ENCODE results near the gene ASB18. TPM values are rescaled to one million over a fixed set of nuclear protein-coding genes. Genes with fewer than 3 reads are reported as not detected.

Gene ASB18, protein sequence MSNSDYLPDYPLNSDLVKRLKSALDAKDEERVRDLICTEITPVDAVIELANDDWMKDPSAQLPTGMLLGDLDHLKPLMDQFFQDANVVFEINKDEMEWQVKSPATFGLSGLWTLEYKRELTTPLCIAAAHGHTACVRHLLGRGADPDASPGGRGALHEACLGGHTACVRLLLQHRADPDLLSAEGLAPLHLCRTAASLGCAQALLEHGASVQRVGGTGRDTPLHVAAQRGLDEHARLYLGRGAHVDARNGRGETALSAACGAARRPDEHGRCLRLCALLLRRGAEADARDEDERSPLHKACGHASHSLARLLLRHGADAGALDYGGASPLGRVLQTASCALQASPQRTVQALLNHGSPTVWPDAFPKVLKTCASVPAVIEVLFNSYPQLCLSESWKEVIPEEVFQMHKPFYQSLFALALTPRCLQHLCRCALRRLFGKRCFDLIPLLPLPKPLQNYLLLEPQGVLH
- not detected for total RNA-seq

DNA sequence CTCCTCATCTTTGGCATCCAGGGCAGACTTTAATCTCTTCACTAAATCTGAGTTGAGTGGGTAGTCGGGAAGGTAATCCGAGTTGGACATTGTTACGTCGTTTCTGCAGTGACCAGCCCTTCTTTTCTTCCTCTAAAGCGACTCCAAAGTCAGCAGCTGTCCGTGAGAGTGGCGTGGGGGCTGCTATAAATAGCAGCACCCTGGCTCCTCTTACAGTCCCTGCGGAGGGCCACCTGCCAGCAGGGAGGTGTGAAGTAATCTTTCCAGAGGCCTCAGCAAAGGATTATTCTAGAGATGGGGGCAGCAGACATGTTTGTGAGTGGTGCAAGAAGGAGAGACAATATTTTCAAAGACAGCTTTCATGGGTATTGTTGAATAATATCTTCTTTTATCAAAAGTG lies at the start of gene ASB18:
Gene ASB18 (minus strand): TSS at position 151 of the 400 bp plus-strand sequence. CDS start 61 bp downstream, at position 90.
- Mint-ChIP-seq H3K4me1 (no peaks in the 10 kb centered on the region), H3K36me3 (ENCODE audit: low read depth) (no peaks in the 10 kb centered on the region), H3K4me3 (no peak within 1 kb of the TSS), H3K27ac (no peak within 1 kb of the TSS), H3K9me3 (no peaks in the 10 kb centered on the region), H3K27me3 (peaks cover 2% of the 10 kb centered on the region)
- POLR2A ChIA-PET, result no interaction called here
- no peak for DNase-seq
- CTCF ChIA-PET, result no interaction called here

DNA sequence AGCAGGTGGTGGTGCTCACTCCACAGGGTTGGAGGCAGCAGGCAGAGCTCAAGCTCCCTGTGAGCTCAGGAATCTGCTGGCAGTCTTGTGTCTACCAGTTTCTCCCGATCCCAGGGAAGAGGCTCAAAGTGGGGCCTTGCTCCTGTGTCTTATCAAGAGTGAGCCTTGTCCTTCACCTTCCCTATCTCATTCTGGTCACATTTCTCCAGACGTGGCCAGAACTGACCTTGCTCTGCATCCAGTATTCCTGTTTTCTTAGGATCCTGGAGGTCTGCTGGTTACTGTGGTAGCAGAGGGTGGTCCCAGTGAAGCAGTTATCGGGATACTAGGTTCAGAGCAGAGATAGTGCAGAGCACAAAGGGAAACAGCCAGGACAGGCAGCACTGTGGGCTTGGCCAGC lies 47.1 kb upstream of the ASB18 start:
- H3K9me3 Mint-ChIP-seq, result no peaks in the 10 kb centered on the region
- ChIA-PET CTCF (no interaction called here), POLR2A (no interaction called here)
- no peak overlapping the region for H3K4me3 Mint-ChIP-seq
- H3K4me1 Mint-ChIP-seq, result no peaks in the 10 kb centered on the region
- H3K27ac Mint-ChIP-seq, result no peak overlapping the region
- no peaks in the 10 kb centered on the region for H3K36me3 Mint-ChIP-seq (ENCODE audit: low read depth)
- peaks cover 7% of the 10 kb centered on the region for H3K27me3 Mint-ChIP-seq
- no peak for DNase-seq

DNA sequence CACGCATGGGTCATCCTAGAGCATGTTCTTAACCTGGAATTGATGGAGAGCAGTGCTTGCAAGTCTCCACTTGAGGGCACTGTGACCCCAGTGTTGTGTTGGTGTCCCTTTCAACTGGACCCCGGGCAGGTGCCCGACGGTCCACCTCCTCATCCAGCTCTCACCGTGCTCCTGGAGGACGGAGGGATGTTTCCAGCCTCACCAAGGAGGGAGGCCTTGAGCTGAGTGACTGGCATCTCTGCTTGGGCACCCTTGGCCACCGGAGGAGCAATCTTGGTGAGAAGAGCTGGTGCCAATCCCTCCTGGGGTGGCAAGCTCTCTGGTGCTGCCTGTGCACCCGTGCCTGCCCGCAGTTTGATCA lies 45.4 kb upstream of the ASB18 start:
- Mint-ChIP-seq H3K27ac (no peak overlapping the region), H3K36me3 (ENCODE audit: low read depth) (no peaks in the 10 kb centered on the region), H3K27me3 (peaks cover 6% of the 10 kb centered on the region), H3K9me3 (no peaks in the 10 kb centered on the region), H3K4me1 (no peaks in the 10 kb centered on the region), H3K4me3 (no peak overlapping the region)
- no peak for DNase-seq
- POLR2A ChIA-PET, result no interaction called here
- CTCF ChIA-PET, result interaction anchor here (0.7 to 1.9 kb wide), 3 partner anchors 9 to 203 kb away, joined by 3 to 5 read pairs (median 3); no protein-coding TSS in a partner anchor

DNA sequence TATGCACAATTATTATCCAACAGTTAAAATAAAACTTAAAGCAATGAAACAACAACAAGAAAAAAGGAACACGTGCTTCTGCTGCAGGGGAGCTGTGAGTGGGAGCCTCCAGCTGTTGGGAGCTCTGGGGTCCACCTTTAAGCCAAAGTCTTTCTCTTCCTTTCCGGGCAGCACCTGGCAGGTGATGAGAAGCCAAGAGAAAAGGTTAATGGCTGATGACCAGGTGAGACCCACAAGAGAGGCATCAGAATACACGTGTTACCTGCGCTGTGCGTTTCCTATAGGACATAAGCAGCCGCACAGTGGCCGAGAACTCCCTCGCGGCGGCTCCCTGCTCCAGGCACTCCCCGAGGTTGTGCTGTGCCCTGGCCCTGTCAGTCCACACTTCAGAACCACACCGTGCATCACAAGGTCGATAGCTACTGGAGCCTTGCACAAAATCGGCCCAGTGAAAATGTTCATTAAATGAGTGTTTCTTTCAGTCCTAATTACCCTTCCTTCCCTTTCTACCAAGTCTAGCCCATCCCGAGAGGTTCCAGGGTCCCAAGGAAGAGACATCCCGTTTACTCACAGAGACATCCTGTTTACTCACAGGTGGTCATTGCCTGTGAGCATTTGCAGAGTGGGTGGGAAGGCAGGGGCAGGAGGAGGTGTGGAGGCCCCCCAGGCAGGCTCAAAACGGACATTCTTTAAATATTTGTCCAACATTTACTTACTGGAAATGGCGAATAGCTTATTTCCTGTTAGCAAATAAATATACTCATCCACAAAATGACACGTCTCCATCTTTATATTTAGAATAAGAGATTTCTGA lies 44.9 kb upstream of the ASB18 start:
- CTCF ChIA-PET, result interaction anchor here (1.1 to 1.9 kb wide), 2 partner anchors 9 to 204 kb away, joined by 3 to 5 read pairs; no protein-coding TSS in a partner anchor
- no peaks in the 10 kb centered on the region for H3K9me3 Mint-ChIP-seq
- no peaks in the 10 kb centered on the region for H3K4me1 Mint-ChIP-seq
- no peaks in the 10 kb centered on the region for H3K36me3 Mint-ChIP-seq (ENCODE audit: low read depth)
- peaks cover 6% of the 10 kb centered on the region for H3K27me3 Mint-ChIP-seq
- H3K4me3 Mint-ChIP-seq, result no peak overlapping the region
- POLR2A ChIA-PET, result no interaction called here
- DNase-seq, result no peak
- H3K27ac Mint-ChIP-seq, result no peak overlapping the region

DNA sequence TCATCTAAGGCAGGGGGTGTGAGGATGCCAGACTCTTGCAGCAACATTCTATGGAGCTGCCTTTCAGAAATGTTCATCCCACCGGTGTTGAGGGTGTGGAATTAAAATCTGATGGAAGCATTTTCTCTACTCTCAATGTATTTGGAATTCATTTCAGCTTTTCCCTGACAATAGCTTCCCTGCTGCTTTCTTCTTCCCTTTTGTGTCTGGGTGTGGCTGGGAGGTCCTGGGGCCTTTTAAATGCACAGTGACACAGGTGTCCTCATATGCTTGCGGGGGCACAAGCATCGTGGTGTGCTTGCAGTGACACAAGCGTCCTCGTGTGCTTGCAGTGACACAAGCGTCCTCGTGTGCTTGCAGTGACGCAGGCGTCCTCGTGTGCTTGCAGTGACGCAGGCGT lies 43.4 kb upstream of the ASB18 start:
- ChIA-PET CTCF (interaction anchor here (0.6 kb wide), 1 partner anchor 1998 kb away, joined by 3 read pairs; no protein-coding TSS in a partner anchor), POLR2A (no interaction called here)
- Mint-ChIP-seq H3K9me3 (no peaks in the 10 kb centered on the region), H3K4me1 (no peaks in the 10 kb centered on the region), H3K27ac (no peak overlapping the region), H3K27me3 (peaks cover 6% of the 10 kb centered on the region), H3K36me3 (ENCODE audit: low read depth) (no peaks in the 10 kb centered on the region), H3K4me3 (no peak overlapping the region)
- no peak for DNase-seq

DNA sequence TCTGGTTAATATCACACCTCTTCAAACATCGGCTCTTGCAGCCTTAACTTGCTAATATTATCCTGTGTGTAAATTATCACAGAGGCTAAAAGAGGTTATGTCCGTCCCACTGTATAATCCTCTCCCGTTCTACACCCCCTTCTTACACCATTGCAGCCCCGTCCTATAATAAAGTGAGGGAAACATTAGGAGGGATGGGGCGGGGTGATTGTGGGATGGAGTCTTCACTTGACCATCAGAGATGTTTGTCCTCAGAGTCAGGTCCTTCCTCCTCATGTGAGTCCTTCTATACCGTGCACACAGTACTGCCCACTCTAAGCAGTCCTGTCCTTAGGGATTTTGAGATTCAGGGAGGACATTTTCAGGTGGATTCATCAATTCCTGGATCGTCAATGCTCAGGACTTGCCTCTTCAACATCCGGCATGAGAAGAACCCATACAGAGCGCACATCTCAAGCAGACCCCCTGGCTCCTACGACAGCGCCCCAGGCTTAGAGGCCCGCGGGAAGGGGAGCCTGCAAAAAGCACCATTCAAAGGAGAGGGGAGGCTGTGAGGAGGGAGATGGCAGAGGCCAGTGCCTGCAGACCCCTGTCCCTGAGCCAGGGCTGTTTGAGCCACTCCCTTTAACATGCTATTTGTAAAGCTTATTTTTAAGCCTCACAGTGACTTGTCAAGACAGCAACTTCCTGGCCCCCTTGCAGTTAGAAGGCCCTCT lies 42.8 kb upstream of the ASB18 start:
- no peak overlapping the region for H3K27ac Mint-ChIP-seq
- no peaks in the 10 kb centered on the region for H3K4me1 Mint-ChIP-seq
- H3K27me3 Mint-ChIP-seq, result peaks cover 2% of the 10 kb centered on the region
- no peak for DNase-seq
- H3K36me3 Mint-ChIP-seq (ENCODE audit: low read depth), result no peaks in the 10 kb centered on the region
- POLR2A ChIA-PET, result no interaction called here
- no peaks in the 10 kb centered on the region for H3K9me3 Mint-ChIP-seq
- CTCF ChIA-PET, result interaction anchor here (0.6 kb wide), 1 partner anchor 1999 kb away, joined by 3 read pairs; no protein-coding TSS in a partner anchor
- no peak overlapping the region for H3K4me3 Mint-ChIP-seq

DNA sequence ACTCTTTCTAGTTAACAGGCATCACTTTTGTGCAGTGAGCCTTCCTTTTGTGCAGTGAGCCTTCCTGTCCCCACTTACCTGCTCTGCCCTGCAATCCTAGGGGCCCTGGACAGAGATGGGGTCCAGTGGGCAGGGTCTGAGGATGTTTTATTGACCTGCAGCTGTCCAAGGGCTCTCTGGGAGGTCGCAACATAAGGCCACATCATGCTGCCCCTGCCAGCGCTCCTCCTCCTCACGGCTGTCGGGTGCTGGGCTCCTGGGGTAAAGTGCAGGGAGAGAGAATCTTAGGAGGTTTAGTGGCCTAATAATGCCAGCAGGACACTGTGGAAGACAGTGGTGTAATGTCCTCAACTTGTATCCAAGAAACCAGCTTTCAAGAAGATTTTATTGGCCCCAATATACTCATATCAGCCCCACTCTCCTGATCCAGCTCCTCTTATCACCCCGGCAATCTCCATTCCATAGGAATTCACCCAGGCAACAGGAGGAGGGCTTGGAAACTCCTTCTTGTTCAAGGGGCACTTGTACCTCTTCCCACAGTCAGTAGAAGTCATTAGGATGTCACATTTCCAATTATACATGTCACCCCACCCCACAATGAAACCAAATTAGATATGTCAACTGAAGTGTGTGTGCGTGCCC lies 41.9 kb upstream of the ASB18 start:
- Mint-ChIP-seq H3K36me3 (ENCODE audit: low read depth) (no peaks in the 10 kb centered on the region), H3K27ac (no peak overlapping the region), H3K9me3 (no peaks in the 10 kb centered on the region), H3K27me3 (no peaks in the 10 kb centered on the region), H3K4me1 (no peaks in the 10 kb centered on the region), H3K4me3 (no peak overlapping the region)
- DNase-seq, result no peak
- ChIA-PET POLR2A (no interaction called here), CTCF (no interaction called here)

DNA sequence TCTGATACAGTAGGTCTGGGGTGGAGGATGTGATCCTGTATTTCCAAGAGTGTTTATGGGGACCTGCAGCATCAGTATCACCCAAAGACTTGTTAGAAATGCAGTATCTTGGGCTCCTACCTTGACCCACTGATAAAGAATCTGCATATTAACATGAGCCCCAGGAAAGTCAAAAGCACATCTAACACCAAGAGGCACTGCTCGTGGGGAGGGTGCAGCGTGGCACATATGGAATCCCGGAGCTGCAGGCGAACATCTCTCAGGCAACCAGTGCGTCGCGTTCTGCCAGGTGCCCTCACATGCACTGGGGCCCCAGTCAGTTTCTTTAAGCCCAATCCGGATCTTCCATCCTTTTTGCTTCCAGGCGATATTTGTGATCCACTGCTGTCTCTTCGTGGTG lies 41.3 kb upstream of the ASB18 start:
- DNase-seq, result no peak
- Mint-ChIP-seq H3K9me3 (no peaks in the 10 kb centered on the region), H3K4me1 (no peaks in the 10 kb centered on the region), H3K27me3 (no peaks in the 10 kb centered on the region), H3K36me3 (ENCODE audit: low read depth) (no peaks in the 10 kb centered on the region), H3K4me3 (no peak overlapping the region), H3K27ac (no peak overlapping the region)
- ChIA-PET POLR2A (no interaction called here), CTCF (no interaction called here)

DNA sequence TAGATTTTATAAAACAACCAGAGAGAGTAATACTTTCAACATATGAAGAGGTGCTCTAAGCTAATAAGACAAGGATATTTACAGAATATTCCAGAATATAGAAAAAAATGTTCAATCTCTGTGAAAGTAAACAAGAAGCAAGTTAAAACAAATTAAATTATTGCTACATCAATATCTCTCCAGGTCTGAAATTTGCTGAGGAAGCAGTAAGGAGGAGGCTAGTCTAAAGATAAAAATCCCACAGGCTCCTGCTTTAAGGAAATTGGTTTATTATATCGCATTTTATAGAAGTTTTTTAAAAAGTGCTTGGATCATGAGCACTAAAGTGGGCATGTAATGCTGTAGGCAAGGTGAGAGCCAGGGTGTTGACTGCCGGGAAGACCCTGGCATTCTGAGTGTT lies 39.7 kb upstream of the ASB18 start:
- ChIA-PET POLR2A (no interaction called here), CTCF (no interaction called here)
- no peak overlapping the region for H3K4me3 Mint-ChIP-seq
- no peaks in the 10 kb centered on the region for H3K9me3 Mint-ChIP-seq
- no peak overlapping the region for H3K27ac Mint-ChIP-seq
- no peaks in the 10 kb centered on the region for H3K36me3 Mint-ChIP-seq (ENCODE audit: low read depth)
- no peaks in the 10 kb centered on the region for H3K27me3 Mint-ChIP-seq
- no peaks in the 10 kb centered on the region for H3K4me1 Mint-ChIP-seq
- no peak for DNase-seq

DNA sequence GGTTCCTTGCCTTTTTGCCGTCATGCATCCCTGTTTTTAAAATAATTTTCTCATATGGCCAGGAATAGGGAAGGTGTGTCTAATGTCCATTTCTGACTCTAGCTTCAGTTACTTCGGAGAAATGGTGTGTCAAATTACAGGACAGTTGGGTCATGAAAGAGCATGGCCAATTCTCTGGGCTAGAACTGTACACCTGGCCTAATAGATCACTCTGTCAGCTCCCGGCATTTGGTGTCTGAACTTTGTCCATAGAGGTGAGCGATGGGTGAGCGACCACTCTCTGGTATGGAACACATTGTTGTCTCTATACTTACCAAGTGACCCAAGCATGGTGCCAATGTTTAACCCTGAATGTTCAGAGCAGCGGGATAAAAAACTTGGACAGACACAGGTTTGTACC lies 38.3 kb upstream of the ASB18 start:
- CTCF ChIA-PET, result no interaction called here
- H3K27ac Mint-ChIP-seq, result no peak overlapping the region

DNA sequence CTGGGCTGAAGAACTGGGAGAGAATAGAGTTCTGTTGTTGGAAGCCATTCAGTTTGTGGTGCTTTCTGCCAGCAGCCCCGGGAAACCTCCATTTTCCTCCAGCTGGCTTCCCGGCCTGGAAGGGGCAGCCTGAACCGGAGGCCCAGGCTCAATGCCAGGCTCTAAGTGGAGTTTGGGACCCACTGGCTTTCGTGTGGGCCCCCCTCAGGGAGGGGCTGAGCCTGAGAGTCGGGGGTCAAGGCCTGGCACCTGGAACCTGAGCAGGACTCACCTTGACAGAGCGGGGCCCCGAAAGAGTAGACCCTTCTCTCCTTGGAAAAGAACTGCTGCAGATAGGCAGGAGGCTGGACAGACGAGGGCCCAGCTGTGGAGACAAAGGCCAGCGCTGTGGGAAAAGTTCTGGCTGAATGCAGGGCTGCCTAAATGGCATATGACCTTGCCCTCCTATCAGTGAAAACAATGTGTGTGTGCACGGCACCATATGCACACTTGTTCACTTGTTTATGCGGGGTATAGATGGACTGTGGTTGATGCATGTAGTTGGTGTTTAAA lies 34.8 kb upstream of the ASB18 start:
- H3K27ac Mint-ChIP-seq, result no peak overlapping the region
- DNase-seq, result no peak
- no peaks in the 10 kb centered on the region for H3K36me3 Mint-ChIP-seq (ENCODE audit: low read depth)

More for the DNA sequence above, 38.3 kb upstream of the ASB18 start:
- no peak for DNase-seq
- H3K4me1 Mint-ChIP-seq, result no peaks in the 10 kb centered on the region
- no peaks in the 10 kb centered on the region for H3K9me3 Mint-ChIP-seq
- no peaks in the 10 kb centered on the region for H3K36me3 Mint-ChIP-seq (ENCODE audit: low read depth)
- H3K27me3 Mint-ChIP-seq, result no peaks in the 10 kb centered on the region
- H3K4me3 Mint-ChIP-seq, result no peak overlapping the region
- POLR2A ChIA-PET, result no interaction called here

DNA sequence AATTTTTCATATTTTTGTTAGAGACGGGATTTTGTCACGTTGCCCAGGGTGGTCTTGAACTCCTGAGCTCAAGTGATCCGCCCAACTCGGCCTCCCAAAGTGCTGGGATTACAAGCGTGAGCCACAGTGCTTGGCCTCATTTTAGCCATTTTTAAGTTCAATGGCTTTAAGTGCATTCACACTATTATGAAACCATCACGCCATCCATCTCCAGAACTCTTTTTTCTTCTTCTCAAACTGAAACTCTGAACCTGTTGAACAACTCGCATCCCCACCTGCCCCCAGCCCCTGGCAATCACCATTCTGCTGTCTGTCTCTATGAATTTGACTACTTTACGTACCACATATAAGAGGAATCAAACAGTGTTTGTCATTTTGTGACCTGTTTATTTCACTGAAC lies 31.3 kb upstream of the ASB18 start:
- no peaks in the 10 kb centered on the region for H3K4me1 Mint-ChIP-seq
- H3K27ac Mint-ChIP-seq, result no peak overlapping the region
- H3K36me3 Mint-ChIP-seq (ENCODE audit: low read depth), result no peaks in the 10 kb centered on the region
- no peak overlapping the region for H3K4me3 Mint-ChIP-seq
- peaks cover 6% of the 10 kb centered on the region for H3K27me3 Mint-ChIP-seq
- H3K9me3 Mint-ChIP-seq, result no peaks in the 10 kb centered on the region
- CTCF ChIA-PET, result no interaction called here
- POLR2A ChIA-PET, result no interaction called here
- DNase-seq, result no peak

More for the DNA sequence above, 34.8 kb upstream of the ASB18 start:
- H3K4me1 Mint-ChIP-seq, result no peaks in the 10 kb centered on the region
- ChIA-PET POLR2A (no interaction called here), CTCF (no interaction called here)
- H3K27me3 Mint-ChIP-seq, result peaks cover 4% of the 10 kb centered on the region
- H3K9me3 Mint-ChIP-seq, result no peaks in the 10 kb centered on the region
- H3K4me3 Mint-ChIP-seq, result no peak overlapping the region

DNA sequence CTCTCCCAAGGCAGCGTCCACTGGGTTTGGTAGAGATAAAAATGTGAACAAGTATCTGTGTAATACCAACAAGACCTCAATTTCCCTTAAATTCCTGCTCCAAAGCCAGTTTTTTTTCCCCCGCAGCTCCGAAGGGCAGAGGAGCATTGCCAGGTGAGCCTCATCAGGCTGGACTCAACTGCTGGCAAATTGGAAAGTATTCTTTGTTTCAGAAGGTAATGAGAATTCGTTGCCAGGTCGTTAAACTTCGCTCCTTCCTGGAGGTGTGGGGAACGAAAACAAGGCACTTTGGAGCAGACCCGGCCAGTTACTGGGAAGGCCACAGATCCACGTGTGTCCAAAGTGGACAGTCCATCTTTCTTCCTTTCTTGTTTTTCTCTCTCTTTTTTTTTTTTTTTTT lies 30.4 kb upstream of the ASB18 start:
- no peaks in the 10 kb centered on the region for H3K36me3 Mint-ChIP-seq (ENCODE audit: low read depth)
- H3K27ac Mint-ChIP-seq, result no peak overlapping the region
- ChIA-PET POLR2A (no interaction called here), CTCF (no interaction called here)
- DNase-seq, result no peak
- peaks cover 7% of the 10 kb centered on the region for H3K27me3 Mint-ChIP-seq
- H3K9me3 Mint-ChIP-seq, result no peaks in the 10 kb centered on the region
- no peak overlapping the region for H3K4me3 Mint-ChIP-seq
- no peaks in the 10 kb centered on the region for H3K4me1 Mint-ChIP-seq

Measured in activated CD4-positive, alpha-beta memory T cell treated with anti-CD3 and anti-CD28 coated beads, Interleukin-2, amount 10 ng/mL, durations not matched to agents 7 days and 5 days (primary cell).